ENCODE results near the gene FAM118B.
A peak's percentile ranks its signal among the peaks of the same experiment; 100 is the strongest.

The FAM118B gene

DNA sequence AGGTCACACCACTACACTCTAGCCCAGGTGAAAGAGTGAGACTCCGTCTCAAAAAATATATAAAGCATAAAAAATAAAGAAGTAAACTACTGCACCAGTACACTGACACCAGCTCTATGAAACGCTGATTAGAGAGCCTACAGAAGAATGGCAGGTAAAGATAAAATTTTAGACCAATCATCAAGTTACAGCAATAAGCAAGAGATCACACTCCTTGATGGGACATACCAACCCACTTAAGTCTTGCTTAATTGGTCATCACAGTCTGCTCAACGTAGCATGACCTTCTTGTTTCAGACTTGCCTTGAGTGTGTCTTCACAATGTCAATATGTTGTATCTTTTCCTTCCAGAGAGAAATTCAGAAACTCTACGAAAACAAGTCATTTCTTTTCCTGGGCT is 44.6 kb downstream of the FAM118B start:
- no peak overlapping the region for H3K4me3 ChIP-seq (ENCODE audit: low read depth, low read length)
- TF ChIP-seq CTCF (IDR thresholded peaks at IDR 0.05; ENCODE audit: low read depth, low read length, missing control alignments): no peak
- no peak overlapping the region for H3K27ac ChIP-seq
- no peak for DNase-seq
- no peaks in the 10 kb centered on the region for H3K27me3 ChIP-seq (replicated peaks)
- in situ Hi-C loops (cut with HindIII; ENCODE audit: low pct_ligation_motif_present, low sequenced_read_pairs): no loop called here
- peaks cover 9% of the 10 kb centered on the region for H3K36me3 ChIP-seq (replicated peaks)

GRCh38 chr11:126257144-126257543 is 45.6 kb downstream of the FAM118B start:
- H3K27ac ChIP-seq: no peak overlapping the region
- DNase-seq: no peak
- in situ Hi-C loops (cut with HindIII; ENCODE audit: low pct_ligation_motif_present, low sequenced_read_pairs): no loop called here
- no peak for TF ChIP-seq CTCF (IDR thresholded peaks at IDR 0.05; ENCODE audit: low read depth, low read length, missing control alignments)
- H3K36me3 ChIP-seq (replicated peaks): peaks cover 17% of the 10 kb centered on the region
- H3K27me3 ChIP-seq (replicated peaks): no peaks in the 10 kb centered on the region
- H3K4me3 ChIP-seq (ENCODE audit: low read depth, low read length): no peak overlapping the region

- no peak for TF ChIP-seq CTCF (IDR thresholded peaks at IDR 0.05; ENCODE audit: low read depth, low read length, missing control alignments)
- in situ Hi-C loops (cut with HindIII; ENCODE audit: low pct_ligation_motif_present, low sequenced_read_pairs): no loop called here
- peaks cover 21% of the 10 kb centered on the region for H3K36me3 ChIP-seq (replicated peaks)
Observed at GRCh38 chr11:126257764-126258163, 46.2 kb downstream of the FAM118B start.

DNA sequence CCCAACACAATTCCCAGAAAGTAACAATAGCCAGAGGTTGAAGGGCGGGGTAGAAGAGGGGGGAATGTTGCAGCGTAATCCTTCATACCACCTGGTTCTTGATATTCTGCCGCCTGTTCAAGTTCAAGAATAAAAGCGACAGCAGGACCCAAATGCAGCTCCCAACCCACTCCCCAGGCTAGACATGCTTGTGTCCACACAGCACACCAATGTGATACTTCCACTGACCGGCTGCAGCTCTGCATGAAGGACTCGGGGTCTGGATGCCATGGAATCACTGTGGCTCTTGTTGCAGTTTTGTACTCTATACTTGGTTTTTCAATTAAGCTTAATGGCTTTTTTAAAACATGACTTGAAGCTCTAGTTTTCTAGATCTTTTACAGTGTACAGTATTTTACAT is 50.6 kb downstream of the FAM118B start:
- Histone ChIP-seq H3K27me3 (replicated peaks) (no peaks in the 10 kb centered on the region), H3K27ac (no peak overlapping the region), H3K4me3 (ENCODE audit: low read depth, low read length) (no peak overlapping the region), H3K36me3 (replicated peaks) (peaks cover 58% of the 10 kb centered on the region)
- in situ Hi-C loops (cut with HindIII; ENCODE audit: low pct_ligation_motif_present, low sequenced_read_pairs): no loop called here
- no peak for DNase-seq
- no peak for TF ChIP-seq CTCF (IDR thresholded peaks at IDR 0.05; ENCODE audit: low read depth, low read length, missing control alignments)

More at GRCh38 chr11:126257764-126258163, 46.2 kb downstream of the FAM118B start:
- Histone ChIP-seq H3K4me3 (ENCODE audit: low read depth, low read length) (no peak overlapping the region), H3K27me3 (replicated peaks) (no peaks in the 10 kb centered on the region), H3K27ac (no peak overlapping the region)
- DNase-seq: peak; percentile 34

DNA sequence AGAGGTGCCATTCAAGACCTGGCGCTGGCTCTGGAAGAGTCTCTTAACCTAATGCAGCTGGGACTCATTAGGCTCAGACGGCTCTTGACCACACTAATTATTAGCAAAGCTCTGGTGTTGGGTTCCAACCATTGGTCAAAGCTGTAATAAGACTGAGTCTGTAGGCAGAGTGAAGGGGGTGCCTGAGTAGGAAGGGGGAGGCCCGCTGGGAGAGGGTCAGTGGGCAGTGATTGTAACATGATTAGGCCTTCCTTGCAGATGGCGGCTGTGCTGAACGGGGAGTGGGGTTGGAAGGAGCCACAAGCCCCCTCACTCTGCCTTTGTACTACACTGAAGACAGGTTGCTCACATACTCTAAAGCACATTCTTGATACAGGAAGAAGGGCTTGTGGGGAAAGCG is 51.9 kb downstream of the FAM118B start:
- DNase-seq: no peak
- no peaks in the 10 kb centered on the region for H3K27me3 ChIP-seq (replicated peaks)
- in situ Hi-C loops (cut with HindIII; ENCODE audit: low pct_ligation_motif_present, low sequenced_read_pairs): no loop called here
- no peak overlapping the region for H3K27ac ChIP-seq
- H3K4me3 ChIP-seq (ENCODE audit: low read depth, low read length): no peak overlapping the region
- TF ChIP-seq CTCF (IDR thresholded peaks at IDR 0.05; ENCODE audit: low read depth, low read length, missing control alignments): no peak
- peaks cover 59% of the 10 kb centered on the region for H3K36me3 ChIP-seq (replicated peaks)

DNA sequence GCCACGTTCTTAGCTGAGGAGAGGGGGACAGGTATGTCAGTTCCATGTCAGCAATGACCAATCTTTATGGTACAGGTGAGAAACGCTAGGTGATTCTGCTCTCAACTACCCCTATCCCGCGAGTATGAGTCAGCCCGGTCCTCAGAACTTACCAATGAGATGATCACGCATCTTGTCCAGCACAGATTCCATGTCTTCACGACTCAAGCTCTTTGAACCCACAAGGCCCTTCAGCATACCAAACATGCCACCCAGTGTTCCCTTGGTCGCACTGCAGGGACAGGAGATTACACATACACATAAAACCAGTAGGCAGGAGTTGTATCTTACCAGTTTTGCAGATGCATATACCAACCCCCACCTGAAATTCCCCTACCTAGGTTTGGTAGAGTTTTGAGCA is 54.2 kb downstream of the FAM118B start:
- no peak overlapping the region for H3K27ac ChIP-seq
- H3K36me3 ChIP-seq (replicated peaks): peaks cover 59% of the 10 kb centered on the region
- in situ Hi-C loops (cut with HindIII; ENCODE audit: low pct_ligation_motif_present, low sequenced_read_pairs): no loop called here
- H3K27me3 ChIP-seq (replicated peaks): no peaks in the 10 kb centered on the region
- H3K4me3 ChIP-seq (ENCODE audit: low read depth, low read length): no peak overlapping the region
- DNase-seq: peak; percentile 13
- TF ChIP-seq CTCF (IDR thresholded peaks at IDR 0.05; ENCODE audit: low read depth, low read length, missing control alignments): peak; percentile 15
